Common myeloid progenitor, CD34-positive (primary cell): ENCODE results near the gene WASHC3.
A peak's percentile ranks its signal among the peaks of the same experiment; 100 is the strongest.

Experiments used
- CTCF ChIA-PET: fragments of 350-600 bp; sonication (Branson Sonifier 250); formaldehyde crosslinking; loops from one replicate; lab custom pipeline; 2021; ENCODE audit warnings: antibody characterized with exemption; lab: Charles Lee
- POLR2A ChIA-PET: fragments of 350-600 bp; sonication (Branson Sonifier 250); formaldehyde crosslinking; loops from one replicate; lab custom pipeline; 2021; ENCODE audit warnings: antibody characterized with exemption; lab: Charles Lee
- DNase-seq, 3 donors: peaks; one replicate each; pipeline versions ENCODE4 v3.0.0 to v3.0.0-alpha.2; 2013
- H3K27ac ChIP-seq, 2 experiments: 1 replicate in 1 of 2; 2 replicates in 1 of 2; pipeline ENCODE4 v1.7.0; 2013; ENCODE audit warnings: inconsistent platforms in 2 of 2, low read length in 2 of 2, mild to moderate bottlenecking in 2 of 2, low read depth in 1 of 2, moderate library complexity in 1 of 2; ENCODE audit not compliant: severe bottlenecking in 2 of 2, insufficient read depth in 1 of 2, poor library complexity in 1 of 2
- H3K27me3 ChIP-seq, 5 experiments: replicated peaks in 2 of 5; 1 replicate in 3 of 5; 2 replicates in 2 of 5; pipeline versions ENCODE4 v1.6.1 to v1.7.0; 2013; ENCODE audit warnings: low read length in 4 of 5, mild to moderate bottlenecking in 2 of 5, moderate library complexity in 2 of 5, inconsistent platforms in 1 of 5; ENCODE audit not compliant: insufficient read depth in 5 of 5, control insufficient read depth in 4 of 5
- H3K36me3 ChIP-seq, 4 experiments: 1 replicate in 2 of 4; 2 replicates in 2 of 4; pipeline versions ENCODE4 v1.6.1 to v1.7.0; 2013; ENCODE audit warnings: low read length in 3 of 4, control low read depth in 1 of 4, mild to moderate bottlenecking in 1 of 4; ENCODE audit not compliant: control insufficient read depth in 4 of 4, insufficient read depth in 4 of 4
- H3K4me1 ChIP-seq, 4 experiments: 1 replicate in 3 of 4; 2 replicates in 1 of 4; pipeline versions ENCODE4 v1.6.1 to v1.7.1; 2013; ENCODE audit warnings: low read length in 3 of 4, mild to moderate bottlenecking in 3 of 4, control low read depth in 1 of 4, inconsistent platforms in 1 of 4, moderate library complexity in 1 of 4; ENCODE audit not compliant: control insufficient read depth in 4 of 4, insufficient read depth in 4 of 4; ENCODE audit errors: control extremely low read depth in 1 of 4
- H3K4me3 ChIP-seq, 7 experiments: 1 replicate in 4 of 7; 2 replicates in 3 of 7; pipeline versions ENCODE4 v1.5.1 to v1.7.0; 2013; ENCODE audit warnings: mild to moderate bottlenecking in 7 of 7, low read length in 6 of 7, moderate library complexity in 6 of 7, inconsistent platforms in 2 of 7, low read depth in 2 of 7, control low read depth in 1 of 7; ENCODE audit not compliant: insufficient read depth in 4 of 7, control insufficient read depth in 1 of 7; ENCODE audit errors: extremely low read depth in 1 of 7
- H3K9me3 ChIP-seq, 5 experiments: 1 replicate in 4 of 5; 2 replicates in 1 of 5; pipeline versions ENCODE4 v1.6.1 to v1.7.1; 2013; ENCODE audit warnings: low read length in 4 of 5, mild to moderate bottlenecking in 2 of 5, inconsistent platforms in 1 of 5, low read depth in 1 of 5, moderate library complexity in 1 of 5; ENCODE audit not compliant: control insufficient read depth in 4 of 5, insufficient read depth in 2 of 5; ENCODE audit errors: control extremely low read depth in 1 of 5
- WGBS: methylation state at CpG from one replicate; pipeline ENCODE4 v1.1.5; 2013; ENCODE audit not compliant: insufficient coverage; 5-methylcytosine and 5-hydroxymethylcytosine counted together

Gene WASHC3

DNA sequence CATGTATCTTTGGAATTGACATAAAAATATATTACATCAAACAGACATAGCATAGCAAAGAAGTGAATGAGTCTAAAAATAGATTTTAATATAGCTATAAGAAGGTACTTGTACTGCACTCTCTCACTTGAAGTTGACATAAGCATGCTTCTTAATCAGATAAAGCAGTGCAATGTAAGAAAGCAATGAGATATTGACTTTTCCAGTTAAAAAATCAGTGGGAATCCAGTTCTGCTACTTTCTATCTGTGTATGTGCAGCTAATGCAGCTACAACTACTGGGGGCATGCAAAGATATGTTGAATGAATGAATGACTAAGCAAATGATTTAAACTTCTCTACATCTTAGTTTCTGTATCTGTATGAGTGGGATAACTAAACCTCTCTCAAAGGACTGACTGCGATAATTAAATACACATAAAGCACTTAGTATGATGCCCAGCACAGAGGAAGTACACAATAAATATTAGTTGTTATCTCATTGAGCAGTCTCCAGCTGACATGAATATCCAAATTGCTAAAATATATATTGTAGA lies 10.3 kb downstream of the WASHC3 start:
- POLR2A ChIA-PET: no interaction called here
- peak in 1 of 3 donors; percentile 36 for DNase-seq
- WGBS: no CpG with 5 or more reads among the region's 1 CpG
- no peaks in the 10 kb centered on the region for H3K9me3 ChIP-seq
- H3K27ac ChIP-seq: peak overlapping the region; percentile 27 to 61
- no peak overlapping the region for H3K4me3 ChIP-seq
- H3K36me3 ChIP-seq: peaks cover 9 to 52% (median 16%) of the 10 kb centered on the region in 4 experiments
- CTCF ChIA-PET: interaction anchor here (0.7 to 1.6 kb wide), 3 partner anchors 8 to 278 kb away, joined by 3 read pairs; no protein-coding TSS in a partner anchor
- peaks cover 7 to 22% (median 13%) of the 10 kb centered on the region in 4 experiments for H3K4me1 ChIP-seq
- no peaks in the 10 kb centered on the region for H3K27me3 ChIP-seq

DNA sequence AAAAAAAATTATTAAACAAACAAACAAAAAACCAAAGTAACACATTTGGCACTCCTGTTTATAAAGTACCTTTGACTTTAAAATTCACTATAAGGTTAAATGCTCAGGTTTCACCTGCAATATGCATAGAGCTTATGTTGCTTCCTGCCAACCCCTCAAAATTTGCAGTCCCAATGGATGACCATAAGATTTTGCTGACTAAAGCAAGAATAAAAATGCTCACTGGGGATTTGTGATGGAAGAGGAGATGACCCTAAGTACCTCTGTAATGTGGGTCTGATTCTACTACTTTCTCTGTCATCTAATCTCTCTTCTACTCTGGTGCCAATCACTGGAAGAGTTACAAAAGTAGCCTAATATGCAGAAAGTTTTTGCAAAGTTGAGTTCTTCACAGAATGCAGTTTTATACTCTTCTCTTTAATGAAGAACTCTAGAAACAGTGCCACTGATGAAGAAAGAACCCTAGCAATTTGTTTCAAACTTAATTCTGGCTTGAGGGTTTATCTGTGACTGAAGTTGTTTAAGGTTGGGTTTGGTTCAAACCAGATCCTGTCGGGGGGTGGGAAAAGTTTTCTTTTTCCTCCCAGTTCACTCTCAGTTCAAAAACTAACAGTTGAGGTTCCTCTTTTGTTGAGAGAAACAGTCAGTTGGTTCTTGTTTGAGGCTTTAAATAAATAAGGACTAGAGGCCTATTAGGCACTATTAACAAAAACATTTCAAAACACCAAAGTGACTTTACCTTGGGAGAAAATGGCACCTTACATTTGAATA lies 10.9 kb downstream of the WASHC3 start:
- POLR2A ChIA-PET: no interaction called here
- no CpG with 5 or more reads among the region's 1 CpG for WGBS
- Histone ChIP-seq H3K27me3 (no peaks in the 10 kb centered on the region), H3K36me3 (peaks cover 9 to 54% (median 15%) of the 10 kb centered on the region in 4 experiments), H3K4me1 (peaks cover 7 to 22% (median 13%) of the 10 kb centered on the region in 4 experiments), H3K27ac (peak overlapping the region; percentile 27 to 61), H3K9me3 (no peaks in the 10 kb centered on the region), H3K4me3 (peak overlapping the region in 1 of 7 experiments; percentile 1)
- peak in 2 of 3 donors; percentile 35 to 47 for DNase-seq
- CTCF ChIA-PET: interaction anchor here (0.8 to 1.6 kb wide), 3 partner anchors 9 to 278 kb away, joined by 3 to 4 read pairs (median 3); partner anchors contain the start of gene WASHC3

DNA sequence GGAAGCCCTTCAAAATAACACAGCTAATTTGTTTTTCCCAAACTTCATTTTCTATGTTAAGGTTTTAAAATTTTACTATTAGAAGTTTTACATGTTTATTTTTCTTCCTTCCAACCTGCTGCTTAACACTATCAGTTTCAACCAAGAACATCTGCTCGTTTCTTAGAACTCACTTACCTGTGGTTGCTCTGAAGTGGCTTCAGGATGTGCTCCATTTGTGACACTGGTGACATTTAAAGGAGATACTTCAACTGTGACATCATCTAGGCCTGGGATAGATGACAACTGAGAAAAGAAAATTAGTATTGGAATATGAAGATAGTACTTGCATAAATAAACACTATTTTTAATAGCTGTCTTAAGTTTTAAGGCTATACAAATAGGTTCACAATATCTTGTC lies 17.9 kb downstream of the WASHC3 start:
- no peaks in the 10 kb centered on the region for H3K4me1 ChIP-seq
- DNase-seq: no peak
- no peak overlapping the region for H3K27ac ChIP-seq
- no peaks in the 10 kb centered on the region for H3K9me3 ChIP-seq
- 100% methylated on average over 1 of the region's 1 CpG for WGBS
- H3K36me3 ChIP-seq: peaks cover 3 to 50% (median 13%) of the 10 kb centered on the region in 4 experiments
- no peak overlapping the region for H3K4me3 ChIP-seq
- POLR2A ChIA-PET: no interaction called here
- H3K27me3 ChIP-seq: no peaks in the 10 kb centered on the region
- CTCF ChIA-PET: no interaction called here

DNA sequence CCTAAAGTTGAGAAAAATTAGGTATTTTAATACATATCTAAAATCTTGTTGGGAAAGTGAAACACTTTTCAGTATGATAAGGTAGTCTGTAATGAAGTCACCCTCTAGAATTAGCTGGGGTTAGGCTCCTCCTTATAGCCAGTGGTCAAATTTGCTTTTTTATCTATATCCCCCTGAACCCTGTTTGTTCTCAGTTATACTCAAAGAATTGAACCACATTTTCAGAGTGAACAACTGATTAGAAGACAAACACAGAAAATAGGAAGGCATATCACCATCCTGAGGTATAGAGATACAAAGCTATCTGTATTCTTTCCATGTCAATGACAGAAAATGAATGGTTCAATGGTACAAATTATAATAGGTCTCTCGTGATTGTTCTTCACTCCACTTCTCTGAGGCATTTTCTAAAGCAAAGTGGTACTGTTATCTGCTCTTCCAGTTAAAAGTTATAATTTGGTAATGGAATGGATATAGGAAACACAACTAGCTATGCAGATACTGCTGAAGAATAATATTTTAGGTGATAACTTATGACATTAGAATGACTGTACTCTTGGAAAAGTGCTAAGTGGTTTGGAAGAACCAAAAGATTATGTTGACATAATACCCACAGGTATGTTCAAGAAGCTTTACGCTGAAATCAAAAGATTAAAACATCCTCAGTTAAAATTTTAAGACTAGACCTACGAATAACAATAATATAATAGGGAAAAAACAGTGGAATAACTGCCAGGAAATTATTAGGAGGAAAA lies 27.6 kb downstream of the WASHC3 start:
- H3K36me3 ChIP-seq: peaks cover 10 to 58% (median 20%) of the 10 kb centered on the region in 4 experiments

DNA sequence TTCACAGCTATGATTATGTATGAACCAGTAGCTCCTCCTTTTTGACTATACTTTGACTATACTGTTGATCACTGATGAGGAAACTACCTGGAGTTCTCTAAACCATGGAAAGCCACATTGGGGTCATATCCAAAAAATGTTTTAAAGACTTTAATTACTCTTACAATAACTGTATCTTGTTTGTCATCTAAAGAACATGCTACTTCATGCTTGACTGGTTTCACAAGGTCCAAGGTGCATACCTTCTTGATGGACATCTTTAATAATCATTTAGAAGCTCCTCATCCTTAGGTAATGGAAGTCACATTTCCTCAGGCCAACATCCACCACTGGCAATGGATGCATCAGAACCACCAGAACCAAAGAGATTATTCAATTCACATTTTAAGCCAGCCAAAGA lies 29.9 kb downstream of the WASHC3 start:
- no peaks in the 10 kb centered on the region for H3K4me1 ChIP-seq
- H3K27me3 ChIP-seq: no peaks in the 10 kb centered on the region
- H3K9me3 ChIP-seq: no peaks in the 10 kb centered on the region
- H3K4me3 ChIP-seq: no peak overlapping the region
- no peak for DNase-seq
- H3K27ac ChIP-seq: no peak overlapping the region
- POLR2A ChIA-PET: no interaction called here
- CTCF ChIA-PET: no interaction called here
- peaks cover 6 to 51% (median 16%) of the 10 kb centered on the region in 4 experiments for H3K36me3 ChIP-seq

More for the DNA sequence above, 27.6 kb downstream of the WASHC3 start:
- Histone ChIP-seq H3K4me3 (no peak overlapping the region), H3K4me1 (no peaks in the 10 kb centered on the region), H3K27ac (no peak overlapping the region), H3K27me3 (no peaks in the 10 kb centered on the region), H3K9me3 (no peaks in the 10 kb centered on the region)
- ChIA-PET POLR2A (no interaction called here), CTCF (interaction anchor here (1.3 kb wide), 1 partner anchor 94 kb away, joined by 3 read pairs; no protein-coding TSS in a partner anchor)
- no CpG with 5 or more reads among the region's 3 CpGs for WGBS
- DNase-seq: peak in 1 of 3 donors; percentile 23

DNA sequence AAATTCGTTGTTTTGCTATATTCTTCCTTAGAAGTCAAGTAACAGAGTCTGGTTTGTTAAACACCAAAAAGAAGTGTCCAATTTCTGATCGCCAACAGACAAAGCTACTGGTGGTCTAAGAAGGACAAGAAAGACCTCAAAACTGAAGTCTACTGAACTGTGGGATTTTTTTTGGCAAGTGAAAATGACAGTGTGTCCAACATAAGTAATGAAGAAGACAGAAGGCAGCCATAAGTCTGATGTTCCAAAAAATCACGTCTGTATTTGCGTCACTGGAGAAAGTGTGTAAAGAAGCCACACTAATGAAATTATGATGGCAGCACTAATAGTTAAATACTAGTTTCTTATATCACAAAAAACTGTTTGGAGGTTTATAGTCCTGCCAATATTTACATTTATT lies 32.6 kb downstream of the WASHC3 start:
- no peak for DNase-seq

More for the DNA sequence above, 32.6 kb downstream of the WASHC3 start:
- POLR2A ChIA-PET: no interaction called here
- CTCF ChIA-PET: no interaction called here
- Histone ChIP-seq H3K4me3 (no peak overlapping the region), H3K27ac (no peak overlapping the region), H3K27me3 (no peaks in the 10 kb centered on the region), H3K4me1 (no peaks in the 10 kb centered on the region), H3K36me3 (peaks cover 7 to 34% (median 10%) of the 10 kb centered on the region in 4 experiments), H3K9me3 (no peaks in the 10 kb centered on the region)
- 96% methylated on average over 2 of the region's 4 CpGs for WGBS
